IMR-90 (cell line): Measurements from ENCODE around the gene CNST. TPM values are rescaled to one million over a fixed set of nuclear protein-coding genes. Genes with fewer than 3 reads are reported as not detected.
A peak's percentile ranks its signal among the peaks of the same experiment; 100 is the strongest.

Experiments used
- ATAC-seq: fragments of 200-7000 bp; cut with Tn5 transposase; 2 replicates; pipeline ENCODE4 v1.9.1; 2020; ENCODE audit warnings: low read depth, mild to moderate bottlenecking, moderate library complexity
- BruUV-seq: library from RNA; stranded (reverse); fragments of 400-500 nt; replicated peaks from 2 replicates; lab custom pipeline; 2021; lab: Mats Ljungman, UMichigan
- CTCF ChIA-PET: fragments of 300-600 bp; formaldehyde crosslinking; extraction: SDS; loops from one replicate; lab custom pipeline; 2021; ENCODE audit warnings: antibody characterized with exemption; lab: Yijun Ruan, JAX
- POLR2A ChIA-PET: fragments of 300-600 bp; sonication (Branson Sonifier 250); formaldehyde crosslinking; loops from one replicate; lab custom pipeline; 2022; ENCODE audit warnings: antibody characterized with exemption; ENCODE audit not compliant: unreplicated experiment; lab: Charles Lee
- DNase-seq: peaks from one replicate; pipeline ENCODE4 v3.0.0; 2013
- H2AFZ ChIP-seq: replicated peaks from 2 replicates; pipeline ENCODE3; 2013; ENCODE audit warnings: low read length, mild to moderate bottlenecking; ENCODE audit not compliant: poor library complexity
- H2AK5ac ChIP-seq: 2 replicates; pipeline ENCODE4 v1.6.1; 2013; ENCODE audit warnings: low read depth, low read length, inconsistent platforms
- H2AK9ac ChIP-seq: replicated peaks from 2 replicates; pipeline ENCODE3; 2013; ENCODE audit warnings: mild to moderate bottlenecking, low read depth, low read length, moderate library complexity; ENCODE audit not compliant: poor library complexity
- H2BK120ac ChIP-seq: 2 replicates; pipeline ENCODE4 v1.6.1; 2013; ENCODE audit warnings: low read depth, low read length, inconsistent platforms
- H2BK15ac ChIP-seq: 3 replicates; pipeline ENCODE4 v1.6.1; 2013; ENCODE audit warnings: low read depth, low read length, inconsistent platforms
- H2BK20ac ChIP-seq: 2 replicates; pipeline ENCODE4 v1.6.1; 2013; ENCODE audit warnings: low read depth, mild to moderate bottlenecking, inconsistent platforms, low read length, moderate library complexity
- H2BK5ac ChIP-seq: 2 replicates; pipeline ENCODE4 v1.6.1; 2013; ENCODE audit warnings: mild to moderate bottlenecking, low read depth, low read length, inconsistent platforms; ENCODE audit not compliant: poor library complexity, severe bottlenecking
- H3K14ac ChIP-seq: replicated peaks from 2 replicates; pipeline ENCODE4 v1.6.1; 2013; ENCODE audit warnings: low read depth, low read length, inconsistent platforms
- H3K18ac ChIP-seq: 2 replicates; pipeline ENCODE4 v1.6.1; 2013; ENCODE audit warnings: low read depth, low read length, control low read depth
- H3K23ac ChIP-seq: 2 replicates; pipeline ENCODE4 v1.6.1; 2013; ENCODE audit warnings: low read depth, low read length, inconsistent platforms
- H3K27ac ChIP-seq: 2 replicates; pipeline ENCODE4 v1.5.1; 2013; ENCODE audit warnings: mild to moderate bottlenecking, control low read depth, low read length; ENCODE audit not compliant: insufficient read depth
- H3K27me3 ChIP-seq: 2 replicates; pipeline ENCODE4 v1.6.1; 2013; ENCODE audit warnings: low read length; ENCODE audit not compliant: control insufficient read depth, insufficient read depth
- H3K36me3 ChIP-seq: 2 replicates; pipeline ENCODE4 v1.6.1; 2013; ENCODE audit warnings: low read length, mixed read lengths; ENCODE audit not compliant: control insufficient read depth, insufficient read depth
- H3K4ac ChIP-seq: 2 replicates; pipeline ENCODE4 v1.6.1; 2013; ENCODE audit warnings: low read depth, low read length, inconsistent platforms
- H3K4me1 ChIP-seq: 2 replicates; pipeline ENCODE4 v1.6.1; 2013; ENCODE audit warnings: low read length, mixed read lengths; ENCODE audit not compliant: control insufficient read depth, insufficient read depth
- H3K4me2 ChIP-seq: 2 replicates; pipeline ENCODE4 v1.6.1; 2013; ENCODE audit warnings: low read depth, mild to moderate bottlenecking, control low read depth, low read length, moderate library complexity
- H3K4me3 ChIP-seq: 2 replicates; pipeline ENCODE4 v1.5.1; 2013; ENCODE audit warnings: low read depth, mild to moderate bottlenecking, control low read depth, low read length, moderate library complexity; ENCODE audit not compliant: insufficient read depth
- H3K56ac ChIP-seq: 2 replicates; pipeline ENCODE4 v1.6.1; 2013; ENCODE audit warnings: low read length, inconsistent platforms; ENCODE audit not compliant: insufficient read depth; ENCODE audit errors: extremely low read depth
- H3K79me1 ChIP-seq, 2 experiments: 2 replicates each; pipeline ENCODE4 v1.6.1; 2013; ENCODE audit warnings: low read length in 2 of 2, inconsistent platforms in 1 of 2, low read depth in 1 of 2
- H3K9ac ChIP-seq: 2 replicates; pipeline ENCODE4 v1.6.1; 2013; ENCODE audit warnings: low read depth, low read length, control low read depth
- H3K9me1 ChIP-seq: 2 replicates; pipeline ENCODE4 v1.6.1; 2013; ENCODE audit warnings: low read length, inconsistent platforms; ENCODE audit not compliant: insufficient read depth
- H3K9me3 ChIP-seq: 2 replicates; pipeline ENCODE4 v1.6.1; 2013; ENCODE audit warnings: low read length; ENCODE audit not compliant: control insufficient read depth, insufficient read depth
- H4K20me1 ChIP-seq: 2 replicates; pipeline ENCODE4 v1.6.1; 2013; ENCODE audit warnings: low read length, inconsistent platforms; ENCODE audit not compliant: insufficient read depth
- H4K5ac ChIP-seq: 2 replicates; pipeline ENCODE4 v1.6.1; 2013; ENCODE audit warnings: mild to moderate bottlenecking, low read depth, low read length, control low read depth
- H4K8ac ChIP-seq, 2 experiments: 2 replicates each; pipeline ENCODE4 v1.6.1; 2013; ENCODE audit warnings: low read depth in 2 of 2, low read length in 2 of 2, control low read depth in 1 of 2, inconsistent platforms in 1 of 2
- H4K91ac ChIP-seq: 2 replicates; pipeline ENCODE4 v1.6.1; 2013; ENCODE audit warnings: low read depth, low read length, inconsistent platforms; ENCODE audit not compliant: insufficient read depth
- BHLHE40 ChIP-seq: fragments of 150-350 bp; IDR thresholded peaks from 2 replicates; pipeline ENCODE4 v1.6.1; 2016; ENCODE audit warnings: mild to moderate bottlenecking, low read depth, low read length
- CEBPB ChIP-seq: IDR thresholded peaks from 2 replicates; pipeline ENCODE4 v1.6.1; 2012; ENCODE audit warnings: low read depth, low read length, improper control_type of control experiment
- CHD1 ChIP-seq: IDR thresholded peaks from 2 replicates; pipeline ENCODE4 v1.6.1; 2012; ENCODE audit warnings: low read depth, low read length, improper control_type of control experiment
- FOS ChIP-seq: fragments of 150-350 bp; IDR thresholded peaks from 2 replicates; pipeline ENCODE4 v1.6.1; 2016; ENCODE audit warnings: low read depth, low read length
- MAFK ChIP-seq: IDR thresholded peaks from 2 replicates; pipeline ENCODE4 v1.6.1; 2012; ENCODE audit warnings: low read depth, low read length, improper control_type of control experiment
- NFE2L2 ChIP-seq: fragments of 150-350 bp; IDR thresholded peaks from 2 replicates; pipeline ENCODE4 v1.6.1; 2016; ENCODE audit warnings: low read depth, mild to moderate bottlenecking, low read length
- POLR2A ChIP-seq: IDR thresholded peaks from 2 replicates; pipeline ENCODE4 v1.6.1; 2012; ENCODE audit warnings: mild to moderate bottlenecking, low read depth, low read length
- RAD21 ChIP-seq: IDR thresholded peaks from 2 replicates; pipeline ENCODE4 v1.6.1; 2012; ENCODE audit warnings: low read length, improper control_type of control experiment
- RFX5 ChIP-seq: IDR thresholded peaks from 2 replicates; pipeline ENCODE4 v1.8.0; 2012; ENCODE audit warnings: low read depth, mild to moderate bottlenecking, low read length, moderate library complexity
- WGBS, 2 experiments: methylation state at CpG; one replicate each; pipeline versions ENCODE4 v1.1.5 to v1.1.7; 2013; ENCODE audit warnings: missing lambda C conversion rate in 2 of 2; ENCODE audit not compliant: insufficient read length in 1 of 2; ENCODE audit errors: extremely low coverage in 2 of 2; 5-methylcytosine and 5-hydroxymethylcytosine counted together
- dilution Hi-C: fragments of 300-500 bp; cut with HindIII; formaldehyde crosslinking; loops from one replicate; pipeline ENCODE4 v1.14.3; 2018; ENCODE audit warnings: low sequenced_read_pairs; ENCODE audit not compliant: unreplicated experiment
- in situ Hi-C: fragments of 300-500 bp; cut with MboI; formaldehyde crosslinking; loops from 3 replicates; pipeline ENCODE4 v1.14.3; 2019; ENCODE audit warnings: low sequenced_read_pairs, inconsistent platforms, mixed read lengths
- intact Hi-C: fragments of 100-400 bp; cut with micrococcal nuclease; formaldehyde crosslinking; loops from 2 replicates; pipeline ENCODE4 v1.10.0; 2022
- polyA plus RNA-seq, 3 experiments: library from polyadenylated mRNA; depleted of rRNA; stranded (reverse); fragments of >200 nt; gene quantifications; 2 replicates each; pipeline ENCODE4 v1.2.3, GENCODE V29; 2012; ENCODE audit warnings: low replicate concordance in 1 of 3
- total RNA-seq: library from RNA; depleted of rRNA; stranded (reverse); fragments of >200 nt; gene quantifications from 2 replicates; pipeline ENCODE4 v1.2.3, GENCODE V29; 2012
- TF ChIP-seq, protein P1 (sequence below): fragments of 150-350 bp; IDR thresholded peaks from 2 replicates; pipeline ENCODE4 v1.6.1; 2016; ENCODE audit warnings: low read depth, mild to moderate bottlenecking, low read length, moderate library complexity, borderline replicate concordance
- TF ChIP-seq, protein P2 (sequence below): fragments of 150-350 bp; IDR thresholded peaks from 2 replicates; pipeline ENCODE4 v1.6.1; 2017; ENCODE audit warnings: mild to moderate bottlenecking, antibody characterized with exemption, low read length, low read depth
- TF ChIP-seq, protein P3 (sequence below): conservative IDR thresholded peaks from 2 replicates; pipeline ENCODE4 v1.5.1; 2012; ENCODE audit warnings: mild to moderate bottlenecking, low read depth, low read length, improper control_type of control experiment

Gene CNST
- total and polyA plus RNA-seq, 2 of the 4 experiments (the other 2 are of a cell fraction) = 15.4 to 25.5 TPM

DNA sequence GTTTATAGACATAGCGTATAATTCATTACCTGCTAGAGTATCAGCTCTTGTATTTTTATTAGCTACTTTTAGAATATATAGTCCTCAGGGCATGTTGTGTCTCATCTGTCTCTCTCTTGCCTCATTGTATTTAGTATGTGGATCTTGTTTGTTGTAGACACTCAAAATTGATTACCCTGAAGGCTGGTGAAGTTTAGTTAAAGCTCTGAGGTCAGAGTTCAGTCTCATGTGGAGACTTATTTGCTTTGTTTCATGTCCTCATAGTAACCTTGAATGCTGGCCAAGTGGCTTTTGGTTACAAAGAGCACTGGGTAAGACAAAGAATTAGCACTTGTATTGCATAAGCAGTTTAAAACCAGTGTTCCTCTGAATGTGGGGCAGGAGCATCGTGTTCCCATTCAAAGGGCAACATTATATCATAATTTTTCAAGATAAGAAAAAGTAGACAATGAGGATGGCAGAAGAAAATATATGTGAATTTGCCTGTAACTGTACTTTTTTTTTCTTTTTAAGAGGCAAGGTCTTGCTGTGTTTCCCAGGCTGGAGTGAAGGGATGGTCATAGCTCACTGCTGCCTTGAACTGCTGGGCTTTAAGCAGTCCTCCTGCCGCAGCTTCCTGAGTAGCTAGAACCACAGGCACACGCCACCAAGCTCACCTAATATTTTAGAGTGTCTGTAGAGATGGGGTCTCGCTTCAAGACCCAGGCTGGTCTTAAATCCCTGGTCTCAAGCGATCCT lies 17.4 kb downstream of the CNST start:
- WGBS, 2 experiments = no CpG with 5 or more reads among the region's 6 CpGs
- no TSS peak for BruUV-seq
- DNase-seq (no peak), ATAC-seq (no peak)
- no peak overlapping the region for H3K4me3 ChIP-seq
- POLR2A ChIA-PET = no interaction called here
- H4K5ac ChIP-seq = peak overlapping the region; percentile 67; the same call in 1 of the 2 replicates
- H3K4me1 ChIP-seq = peaks cover 16% of the 10 kb centered on the region
- peak overlapping the region; percentile 71; the same call in 1 of the 2 replicates for H2BK20ac ChIP-seq
- no peaks in the 10 kb centered on the region for H3K27me3 ChIP-seq
- no peak overlapping the region for H4K8ac ChIP-seq
- CTCF ChIA-PET = interaction anchor here (1.1 kb wide), 1 partner anchor 16 kb away, joined by 3 read pairs; no protein-coding TSS in a partner anchor
- intact Hi-C loops (no loop called here), dilution Hi-C loops (no loop called here), in situ Hi-C loops (no loop called here)
- H3K79me1 ChIP-seq = peaks cover 22 to 64% of the 10 kb centered on the region in 2 experiments
- no peak overlapping the region for H2AK9ac ChIP-seq
- no peak overlapping the region for H3K56ac ChIP-seq
- peak overlapping the region; percentile 56; the same call in 1 of the 2 replicates for H3K23ac ChIP-seq
- no peak overlapping the region for H3K9ac ChIP-seq
- peak overlapping the region; percentile 23; the same call in 1 of the 2 replicates for H4K91ac ChIP-seq
- H2BK120ac ChIP-seq = peak overlapping the region; percentile 36
- H3K9me1 ChIP-seq = peaks cover 11% of the 10 kb centered on the region; the same call in 1 of the 2 replicates
- peak overlapping the region; percentile 7; the same call in 1 of the 2 replicates for H3K4me2 ChIP-seq
- H3K18ac ChIP-seq = 0 out of 2 replicates have a peak overlapping the region, but pooled peaks have one; percentile 18
- H3K27ac ChIP-seq = peak overlapping the region; percentile 13; the same call in 1 of the 2 replicates
- TF ChIP-seq CHD1 (no peak), CEBPB (no peak), RAD21 (no peak), BHLHE40 (no peak), MAFK (no peak), RFX5 (no peak), POLR2A (no peak), FOS (no peak), NFE2L2 (no peak)
- TF ChIP-seq, protein P1, sequence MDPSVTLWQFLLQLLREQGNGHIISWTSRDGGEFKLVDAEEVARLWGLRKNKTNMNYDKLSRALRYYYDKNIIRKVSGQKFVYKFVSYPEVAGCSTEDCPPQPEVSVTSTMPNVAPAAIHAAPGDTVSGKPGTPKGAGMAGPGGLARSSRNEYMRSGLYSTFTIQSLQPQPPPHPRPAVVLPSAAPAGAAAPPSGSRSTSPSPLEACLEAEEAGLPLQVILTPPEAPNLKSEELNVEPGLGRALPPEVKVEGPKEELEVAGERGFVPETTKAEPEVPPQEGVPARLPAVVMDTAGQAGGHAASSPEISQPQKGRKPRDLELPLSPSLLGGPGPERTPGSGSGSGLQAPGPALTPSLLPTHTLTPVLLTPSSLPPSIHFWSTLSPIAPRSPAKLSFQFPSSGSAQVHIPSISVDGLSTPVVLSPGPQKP = no peak
- TF ChIP-seq, protein P2, sequence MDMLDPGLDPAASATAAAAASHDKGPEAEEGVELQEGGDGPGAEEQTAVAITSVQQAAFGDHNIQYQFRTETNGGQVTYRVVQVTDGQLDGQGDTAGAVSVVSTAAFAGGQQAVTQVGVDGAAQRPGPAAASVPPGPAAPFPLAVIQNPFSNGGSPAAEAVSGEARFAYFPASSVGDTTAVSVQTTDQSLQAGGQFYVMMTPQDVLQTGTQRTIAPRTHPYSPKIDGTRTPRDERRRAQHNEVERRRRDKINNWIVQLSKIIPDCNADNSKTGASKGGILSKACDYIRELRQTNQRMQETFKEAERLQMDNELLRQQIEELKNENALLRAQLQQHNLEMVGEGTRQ = no peak
- TF ChIP-seq, protein P3, sequence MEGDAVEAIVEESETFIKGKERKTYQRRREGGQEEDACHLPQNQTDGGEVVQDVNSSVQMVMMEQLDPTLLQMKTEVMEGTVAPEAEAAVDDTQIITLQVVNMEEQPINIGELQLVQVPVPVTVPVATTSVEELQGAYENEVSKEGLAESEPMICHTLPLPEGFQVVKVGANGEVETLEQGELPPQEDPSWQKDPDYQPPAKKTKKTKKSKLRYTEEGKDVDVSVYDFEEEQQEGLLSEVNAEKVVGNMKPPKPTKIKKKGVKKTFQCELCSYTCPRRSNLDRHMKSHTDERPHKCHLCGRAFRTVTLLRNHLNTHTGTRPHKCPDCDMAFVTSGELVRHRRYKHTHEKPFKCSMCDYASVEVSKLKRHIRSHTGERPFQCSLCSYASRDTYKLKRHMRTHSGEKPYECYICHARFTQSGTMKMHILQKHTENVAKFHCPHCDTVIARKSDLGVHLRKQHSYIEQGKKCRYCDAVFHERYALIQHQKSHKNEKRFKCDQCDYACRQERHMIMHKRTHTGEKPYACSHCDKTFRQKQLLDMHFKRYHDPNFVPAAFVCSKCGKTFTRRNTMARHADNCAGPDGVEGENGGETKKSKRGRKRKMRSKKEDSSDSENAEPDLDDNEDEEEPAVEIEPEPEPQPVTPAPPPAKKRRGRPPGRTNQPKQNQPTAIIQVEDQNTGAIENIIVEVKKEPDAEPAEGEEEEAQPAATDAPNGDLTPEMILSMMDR = no peak
- H3K9me3 ChIP-seq = no peaks in the 10 kb centered on the region
- peak overlapping the region; percentile 44 for H2BK5ac ChIP-seq
- peak overlapping the region; percentile 39; the same call in 1 of the 2 replicates for H3K4ac ChIP-seq
- 0 out of 2 replicates have a peak, but pooled peaks cover 4% of the 10 kb centered on the region for H3K36me3 ChIP-seq
- H2AFZ ChIP-seq = no peak overlapping the region
- H3K14ac ChIP-seq = peak overlapping the region; percentile 74; the same call in 1 of the 2 replicates
- H4K20me1 ChIP-seq = no peaks in the 10 kb centered on the region; the same call in 1 of the 2 replicates
- 0 out of 2 replicates have a peak overlapping the region, but pooled peaks have one; percentile 60 for H2AK5ac ChIP-seq
- H2BK15ac ChIP-seq = 0 out of 3 replicates have a peak overlapping the region, but pooled peaks have one; percentile 23
